ENCODE measurements around the gene NCK2. TPM values are rescaled to one million over a fixed set of nuclear protein-coding genes. Genes with fewer than 3 reads are reported as not detected.

Gene NCK2
- total RNA-seq, 1 experiment from 2014 or later: 49.2 TPM

GRCh38 chr2:105722726-105723297 is 21.9 kb upstream of the NCK2 start:
- no peaks in the 10 kb centered on the region for H3K9me3 ChIP-seq (ENCODE audit: control insufficient read depth, low read depth, low read length)
- H3K79me2 ChIP-seq (ENCODE audit: insufficient read depth, low read length): no peaks in the 10 kb centered on the region
- H3K18ac ChIP-seq (ENCODE audit: insufficient read length, low read depth, low read length): no peak overlapping the region
- no peak overlapping the region for H2BK20ac ChIP-seq (ENCODE audit: low read depth, low read length, poor library complexity, severe bottlenecking)
- H3K79me1 ChIP-seq (ENCODE audit: insufficient read depth, low read depth, low read length, poor library complexity, severe bottlenecking): no peaks in the 10 kb centered on the region
- H3K4ac ChIP-seq (ENCODE audit: low read depth, low read length): no peak overlapping the region
- Mint-ChIP-seq H3K4me3 (no peak overlapping the region), H3K4me1 (peaks cover 3 to 8% of the 10 kb centered on the region in 2 experiments), H3K27ac (no peak overlapping the region), H3K27me3 (ENCODE audit: low read depth) (peaks cover 2% of the 10 kb centered on the region), H3K36me3 (ENCODE audit: insufficient read depth in 1 of 3, low read depth in 3 of 3) (peaks cover 0 to 10% (median 4%) of the 10 kb centered on the region in 3 experiments; a peak in 3 of 7 replicates), H3K9me3 (peaks cover 8 to 9% of the 10 kb centered on the region in 2 experiments)
- no peak overlapping the region for H2BK15ac ChIP-seq (ENCODE audit: low read depth, low read length)
- H2AFZ ChIP-seq (ENCODE audit: low read length): no peak overlapping the region
- H3K27me3 ChIP-seq (ENCODE audit: insufficient read depth, low read length): no peaks in the 10 kb centered on the region
- no peak overlapping the region for H3K23ac ChIP-seq (ENCODE audit: insufficient read length, low read depth, low read length)
- no peak overlapping the region for H3T11ph ChIP-seq (ENCODE audit: low read length)
- no peak overlapping the region for H4K91ac ChIP-seq (ENCODE audit: insufficient read length, low read depth, low read length)
- H3K14ac ChIP-seq (ENCODE audit: insufficient read depth, low read length): no peak overlapping the region
- TF ChIP-seq CTCF (conservative IDR thresholded peaks at IDR 0.05): no peak
- no peak overlapping the region for H3K27ac ChIP-seq (ENCODE audit: insufficient read length, low read depth, low read length)
- no peak overlapping the region for H2BK5ac ChIP-seq (ENCODE audit: insufficient read length, low read length)
- H4K5ac ChIP-seq (ENCODE audit: insufficient read length, low read depth, low read length): no peak overlapping the region
- H3K4me2 ChIP-seq (ENCODE audit: insufficient read depth, insufficient read length, low read length): no peak overlapping the region
- no peaks in the 10 kb centered on the region for H4K20me1 ChIP-seq (ENCODE audit: control insufficient read depth, insufficient read depth, insufficient read length)
- no peak overlapping the region for H2BK12ac ChIP-seq (ENCODE audit: insufficient read length, low read depth, low read length)
- DNase-seq: no peak
- H3K9ac ChIP-seq (ENCODE audit: extremely low read depth, insufficient read length, low read length): no peak overlapping the region
- no peaks in the 10 kb centered on the region for H3K4me1 ChIP-seq (ENCODE audit: insufficient read depth, low read length)
- H3K56ac ChIP-seq (ENCODE audit: insufficient read length, low read depth, low read length): no peak overlapping the region
- no peak overlapping the region for H2AK5ac ChIP-seq (ENCODE audit: insufficient read length, low read length)
- no peak overlapping the region for H4K8ac ChIP-seq (replicated peaks; ENCODE audit: insufficient read length, low read depth, low read length)
- WGBS (ENCODE audit: extremely low coverage, insufficient read length, low lambda C conversion rate): no CpG with 5 or more reads among the region's 11 CpGs
- no peaks in the 10 kb centered on the region for H3K23me2 ChIP-seq (ENCODE audit: insufficient read length, low read depth, low read length, poor library complexity, severe bottlenecking)
- no peak overlapping the region for H2BK120ac ChIP-seq (ENCODE audit: low read depth, low read length, poor library complexity, severe bottlenecking)
